Daoy (cell line): ENCODE results near the gene RAB9A. TPM values are rescaled to one million over a fixed set of nuclear protein-coding genes. Genes with fewer than 3 reads are reported as not detected.
"Not testable (repeated sequence)": the region's sequence is repeated elsewhere in the genome, so short reads cannot be mapped to it uniquely, and the experiment has no call there.

Source experiments
- DNase-seq: peaks from one replicate; pipeline ENCODE4 v3.0.0-alpha.2; 2015; ENCODE audit warnings: low read depth
- total RNA-seq: library from RNA; depleted of rRNA; stranded (reverse); fragments of >200 nt; shearing (Covaris generic); gene quantifications from 2 replicates; pipeline ENCODE4 v1.2.3, GENCODE V29; 2014; rRNA removed

The RAB9A gene, protein sequence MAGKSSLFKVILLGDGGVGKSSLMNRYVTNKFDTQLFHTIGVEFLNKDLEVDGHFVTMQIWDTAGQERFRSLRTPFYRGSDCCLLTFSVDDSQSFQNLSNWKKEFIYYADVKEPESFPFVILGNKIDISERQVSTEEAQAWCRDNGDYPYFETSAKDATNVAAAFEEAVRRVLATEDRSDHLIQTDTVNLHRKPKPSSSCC
- total RNA-seq, result 13.5 and 23.2 TPM in 2 replicates

DNA sequence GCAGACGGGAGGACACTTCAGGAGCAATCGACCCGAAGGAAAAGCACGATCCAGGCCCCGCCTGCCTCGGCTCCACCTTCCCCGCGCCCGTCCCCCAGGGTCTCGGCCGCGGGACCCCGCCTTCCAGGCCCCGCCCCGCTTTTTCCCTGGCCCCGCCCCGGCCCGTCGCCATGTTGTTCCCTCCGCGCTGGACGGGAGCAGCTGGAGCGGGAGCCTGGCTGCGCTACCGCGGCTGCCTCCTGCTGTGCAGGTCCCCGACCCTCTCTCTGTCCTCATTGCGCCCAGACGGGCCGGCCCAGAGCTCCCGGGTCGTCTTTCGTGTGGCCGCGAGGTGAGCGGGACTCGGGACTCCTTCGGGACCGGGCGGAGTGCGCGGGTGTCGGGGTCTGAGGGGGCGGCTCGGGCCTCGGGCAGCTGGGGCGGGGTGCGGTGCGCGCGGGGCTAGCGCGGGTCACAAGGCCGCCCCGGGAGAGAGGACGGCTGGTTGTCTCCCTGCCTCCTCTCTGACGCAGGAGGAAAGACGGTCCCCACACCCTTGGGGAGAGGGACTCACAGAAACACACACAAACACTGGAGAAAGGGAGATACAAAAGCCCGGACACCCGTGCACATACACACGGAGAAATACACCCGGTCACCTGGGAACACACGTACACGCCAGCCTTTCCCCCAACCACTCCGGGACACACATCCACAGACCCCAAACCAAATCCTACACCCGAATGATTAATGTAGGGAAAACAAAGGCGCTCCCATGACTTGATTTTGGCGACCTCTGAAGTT, at the start of gene RAB9A:
Gene RAB9A (plus strand): TSS at position 171 of the 783 bp plus-strand sequence. CDS start 19,619 bp downstream, outside the sequence.
- DNase-seq, result peak; percentile 78

DNA sequence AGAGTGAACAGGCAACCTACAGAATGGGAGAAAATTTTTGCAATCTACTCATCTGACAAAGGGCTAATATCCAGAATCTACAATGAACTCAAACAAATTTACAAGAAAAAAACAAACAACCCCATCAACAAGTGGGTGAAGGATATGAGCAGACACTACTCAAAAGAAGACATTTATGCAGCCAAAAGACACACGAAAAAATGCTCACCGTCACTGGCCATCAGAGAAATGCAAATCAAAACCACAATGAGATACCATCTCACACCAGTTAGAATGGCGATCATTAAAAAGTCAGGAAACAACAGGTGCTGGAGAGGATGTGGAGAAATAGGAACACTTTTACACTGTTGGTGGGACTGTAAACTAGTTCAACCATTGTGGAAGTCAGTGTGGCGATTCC, 47.2 kb upstream of the RAB9A start:
- not testable (repeated sequence) for DNase-seq

DNA sequence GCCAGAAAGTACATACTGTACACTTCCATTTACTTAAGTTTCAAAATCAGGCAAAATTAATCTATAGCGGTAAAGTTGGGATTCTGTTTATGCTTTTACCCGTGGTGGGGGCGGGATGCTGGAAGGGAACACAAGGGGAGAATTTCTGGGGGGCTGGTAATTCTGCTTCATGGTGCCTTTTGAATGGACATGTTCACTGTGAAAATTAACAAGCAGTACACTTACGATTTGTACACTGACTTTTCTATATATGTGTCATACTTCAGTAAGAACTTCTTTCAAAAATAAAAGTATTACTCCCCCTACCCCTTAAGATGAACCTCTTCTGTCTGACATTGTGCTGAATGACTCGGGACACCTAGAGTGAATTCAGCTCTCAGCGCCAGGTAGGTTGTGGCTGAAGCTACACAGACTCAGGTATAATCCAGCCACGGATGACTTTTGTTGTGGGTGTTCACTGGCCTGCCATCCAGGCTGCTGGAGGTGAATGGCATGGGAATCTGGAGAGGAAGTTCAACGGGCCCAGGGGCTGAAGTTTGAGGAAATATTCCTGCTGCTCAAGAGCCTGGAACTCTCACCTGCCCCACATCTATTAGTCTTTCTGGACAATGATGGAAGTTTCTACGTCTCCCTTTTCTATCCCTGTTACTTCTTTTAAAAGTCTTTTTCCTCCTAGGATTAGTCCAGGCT, 43.3 kb upstream of the RAB9A start:
- DNase-seq, result no peak

DNA sequence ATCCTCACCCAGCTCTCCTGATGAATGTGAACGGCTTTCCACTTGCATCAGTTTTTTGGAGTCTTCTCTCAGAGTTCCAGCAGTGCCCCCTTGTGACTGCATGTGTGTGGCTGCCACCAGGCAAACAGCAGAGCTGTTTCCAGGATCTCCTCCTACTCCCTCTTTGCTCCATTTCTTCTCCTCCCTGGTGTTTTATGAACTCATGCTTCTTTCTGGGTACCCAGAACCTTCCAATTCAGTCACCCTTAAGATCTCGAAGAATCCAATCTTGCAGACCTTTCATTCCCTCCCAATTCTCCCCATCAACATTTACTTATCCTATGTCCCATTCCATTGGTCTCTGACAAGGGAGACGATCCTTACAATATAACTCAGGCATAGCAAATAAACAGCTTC, 42.8 kb upstream of the RAB9A start:
- peak; percentile 39 for DNase-seq

DNA sequence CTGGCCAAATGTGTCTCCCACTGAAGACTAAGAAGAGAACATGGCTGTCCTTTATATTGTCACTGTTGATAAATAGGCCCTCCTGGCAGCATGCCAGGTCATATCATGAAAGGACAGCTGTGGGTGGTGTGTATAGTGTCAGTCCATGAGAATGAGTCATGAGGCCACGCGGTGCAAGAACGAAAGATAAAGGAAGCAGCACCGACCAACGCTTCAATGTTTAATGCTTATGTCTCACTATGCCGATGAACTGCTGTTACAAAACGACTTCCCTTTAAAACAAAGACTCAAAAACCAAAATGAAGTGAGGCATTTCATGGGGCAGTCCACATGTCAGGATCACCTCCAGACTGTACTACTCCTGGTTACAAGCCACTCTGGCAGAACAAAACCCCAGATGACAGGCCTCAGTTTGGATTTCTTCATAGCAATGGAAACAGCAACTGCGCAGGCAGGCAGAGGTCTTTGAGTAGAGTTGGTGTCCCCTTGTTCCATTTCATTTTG, 41.2 kb upstream of the RAB9A start:
- peak; percentile 59 for DNase-seq

DNA sequence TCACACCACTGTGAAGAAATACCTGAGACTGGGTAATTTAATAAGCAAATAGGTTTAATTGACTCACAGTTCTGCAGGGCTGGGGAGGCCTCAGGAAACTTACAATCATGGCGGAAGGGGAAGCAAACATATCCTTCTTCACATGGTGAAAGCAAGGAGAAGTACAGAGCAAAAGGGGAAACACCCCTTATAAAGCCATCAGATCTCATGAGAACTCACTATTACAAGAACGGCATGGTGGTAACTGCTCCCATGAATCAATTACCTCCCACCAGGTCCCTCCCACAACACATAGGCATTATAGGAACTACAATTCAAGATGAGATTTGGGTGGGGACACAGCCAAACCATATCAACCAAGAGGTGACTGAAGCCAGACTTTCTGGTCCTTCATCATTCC, 40.6 kb upstream of the RAB9A start:
- not testable (repeated sequence) for DNase-seq

DNA sequence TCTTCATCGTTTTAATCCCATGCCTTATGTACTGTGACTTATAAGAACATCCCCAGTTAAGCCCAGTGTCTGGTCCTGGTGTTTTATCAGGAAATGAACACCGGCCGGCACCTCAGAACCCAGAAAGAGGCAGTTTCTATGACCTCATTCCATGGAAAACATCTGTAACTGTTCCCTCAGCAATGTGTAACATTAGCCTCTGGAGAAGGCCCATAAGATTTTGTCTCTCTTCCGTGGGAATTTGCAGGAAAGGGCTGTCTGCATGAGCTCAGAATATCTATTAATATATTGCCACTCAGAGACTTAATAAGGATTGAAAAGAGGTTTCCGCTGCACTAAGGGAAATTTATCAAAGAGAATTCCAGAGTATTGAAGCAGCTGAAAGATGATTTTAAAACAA, 39.1 kb upstream of the RAB9A start:
- DNase-seq, result no peak

DNA sequence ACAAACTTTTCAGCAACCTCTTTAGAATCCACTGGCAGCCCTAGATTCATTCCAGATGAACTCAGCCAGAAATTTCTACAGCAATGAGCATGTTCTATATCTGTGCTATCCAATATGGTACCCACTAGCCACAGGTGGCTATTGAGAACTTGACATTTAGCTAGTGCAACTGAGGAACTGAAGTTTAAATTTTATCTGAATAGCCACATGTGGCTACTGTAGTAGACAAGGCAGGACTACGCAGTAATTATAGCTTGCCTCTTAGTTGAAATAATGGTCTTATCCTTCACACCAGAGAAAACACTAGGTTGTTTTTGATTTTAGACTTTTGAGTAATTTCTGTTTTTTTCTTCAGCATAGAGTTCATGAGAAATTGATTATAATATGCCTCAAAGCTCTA, 38.6 kb upstream of the RAB9A start:
- DNase-seq, result no peak

DNA sequence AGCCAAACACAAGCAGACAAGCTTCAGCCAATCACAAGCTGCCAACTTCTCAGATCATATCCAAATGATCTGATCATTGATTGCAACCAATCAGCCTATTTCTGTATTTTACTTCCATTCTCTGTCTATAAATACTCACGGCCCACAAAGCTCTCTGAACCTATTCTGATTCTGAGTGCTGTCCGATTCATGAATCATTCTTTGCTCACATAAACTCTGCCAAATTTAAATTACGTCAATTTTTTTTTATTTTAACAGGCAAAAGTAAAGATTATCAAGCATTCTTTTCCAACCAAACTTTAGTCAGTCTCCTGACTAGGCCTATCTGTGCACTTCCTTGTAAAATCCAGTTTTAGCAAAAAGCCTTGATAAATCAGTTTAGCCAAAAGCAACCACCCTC, 37.8 kb upstream of the RAB9A start:
- DNase-seq, result no peak

DNA sequence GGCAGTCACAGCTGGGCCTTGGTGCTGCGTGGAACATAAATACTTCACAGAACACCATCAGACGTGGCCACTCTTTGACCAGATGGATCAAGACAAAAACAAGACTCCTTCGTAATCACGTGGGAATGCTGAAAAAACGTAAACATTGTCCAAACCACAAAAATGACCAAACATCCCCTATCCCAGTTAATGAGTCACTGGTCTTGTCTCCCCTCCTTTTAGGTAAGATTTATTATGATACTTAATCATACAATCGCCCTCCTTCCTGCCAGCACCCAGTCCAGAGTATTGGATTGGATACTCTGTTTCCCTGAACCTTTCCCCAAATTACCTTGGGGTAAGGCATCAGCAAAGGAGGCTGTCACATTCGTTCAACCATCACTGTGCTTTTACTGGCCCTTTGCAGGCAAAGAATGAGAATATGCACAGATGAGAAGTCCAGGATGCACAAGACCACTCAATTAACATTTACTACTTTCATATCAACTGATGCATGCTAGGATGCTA, 36.6 kb upstream of the RAB9A start:
- DNase-seq, result peak; percentile 70

DNA sequence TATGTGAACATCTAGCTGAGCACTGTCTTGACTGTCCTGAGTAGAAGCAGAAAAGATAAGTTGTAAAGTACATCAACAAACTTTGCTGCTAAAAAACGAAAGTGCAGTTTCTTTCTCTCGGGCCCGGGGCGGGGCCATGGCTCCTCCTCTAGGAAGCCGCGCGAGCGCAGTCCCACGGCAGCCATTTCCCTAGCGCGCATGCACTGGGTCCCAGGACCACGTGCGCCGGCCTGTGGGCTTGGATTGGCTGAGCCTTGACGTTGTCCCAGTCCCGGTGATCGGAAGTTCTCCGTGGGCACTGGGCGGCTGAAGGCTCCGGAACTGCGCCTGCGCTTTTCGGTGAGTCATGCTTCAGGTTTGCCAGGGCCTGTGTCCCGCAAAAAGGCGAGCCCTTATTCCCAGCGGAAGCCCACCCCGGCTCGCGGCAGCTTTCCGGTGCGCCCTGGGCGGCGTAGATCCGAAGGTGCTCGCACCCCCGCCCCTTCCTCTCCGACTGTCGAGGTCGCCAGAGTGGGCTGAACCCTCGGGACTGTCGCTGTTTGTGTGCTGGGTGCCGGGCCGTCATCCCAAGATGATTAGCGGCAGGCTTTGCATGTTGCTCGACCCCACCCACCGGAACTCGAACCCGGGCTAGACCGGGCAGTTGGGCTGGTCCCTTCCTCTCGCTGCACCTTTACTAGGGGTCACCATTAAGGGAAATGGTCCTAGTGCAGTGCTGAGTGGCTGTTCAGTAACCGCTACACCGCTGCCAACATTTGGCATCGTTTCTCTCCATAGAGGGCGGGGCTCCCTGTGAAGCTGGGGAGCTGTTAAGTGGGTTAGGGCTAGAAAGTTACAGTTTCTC, 35.9 kb upstream of the RAB9A start, which contains the start of gene TCEANC:
Gene TCEANC (plus strand): TSS at position 292 of the 844 bp plus-strand sequence. CDS start 9,368 bp downstream, outside the sequence.
- peak; percentile 97 for DNase-seq

DNA sequence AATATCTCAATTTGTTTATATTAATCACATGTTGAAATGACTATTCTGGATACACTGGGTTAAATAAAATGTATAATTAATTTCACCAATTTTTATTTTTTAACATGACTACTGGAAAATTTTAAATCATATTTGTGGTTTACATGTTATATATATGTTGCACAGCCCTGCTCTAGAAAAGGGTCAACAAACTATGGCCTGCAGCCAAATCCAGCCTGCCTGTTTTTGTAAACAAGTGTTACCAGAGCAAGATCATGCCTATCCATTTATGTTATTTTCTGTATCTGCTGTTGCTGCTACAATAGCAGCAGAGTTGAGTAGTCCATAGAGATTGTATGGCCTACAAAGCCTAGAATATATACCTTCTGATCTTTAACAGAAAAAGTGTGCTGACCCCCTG, 34.8 kb upstream of the RAB9A start:
- DNase-seq, result no peak

DNA sequence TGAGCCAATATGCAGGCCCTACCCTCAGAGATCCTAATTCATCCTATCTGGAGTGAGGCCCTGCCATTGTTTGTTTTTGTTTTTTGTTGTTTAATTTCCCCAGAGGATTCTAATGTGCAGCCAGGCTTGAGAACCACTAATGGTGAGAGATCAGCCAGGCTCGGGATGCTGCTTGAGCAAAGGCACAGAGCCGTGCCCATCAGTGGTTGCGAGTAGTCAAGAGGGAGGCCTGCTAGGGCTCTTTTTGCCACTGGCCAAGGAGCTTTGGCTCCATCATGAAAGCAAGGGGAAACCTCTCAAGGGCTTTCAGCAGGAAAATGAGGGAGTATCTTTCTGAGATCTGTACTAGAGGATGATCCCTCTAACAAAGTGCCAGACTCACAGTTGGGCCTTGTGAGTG, 33.3 kb upstream of the RAB9A start:
- no peak for DNase-seq

DNA sequence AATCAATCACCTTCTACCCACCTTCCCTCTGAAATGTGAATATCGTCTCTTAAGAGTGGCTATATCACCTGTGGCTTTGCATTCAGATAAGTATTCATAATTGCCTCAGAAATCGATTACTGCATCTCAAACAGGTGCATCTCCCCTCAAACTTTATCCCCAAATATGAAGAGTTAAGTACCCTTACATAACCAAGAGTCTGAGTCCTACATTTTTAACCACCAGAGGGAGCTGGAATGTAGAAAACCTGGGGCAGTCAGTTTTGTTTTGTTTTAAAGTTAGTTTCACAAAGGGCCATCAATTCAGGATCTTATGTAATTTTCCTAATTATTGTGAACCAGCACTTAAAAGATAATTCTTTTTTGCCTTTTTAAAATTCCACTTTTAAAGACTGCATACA, 30.3 kb upstream of the RAB9A start:
- DNase-seq, result peak; percentile 6

DNA sequence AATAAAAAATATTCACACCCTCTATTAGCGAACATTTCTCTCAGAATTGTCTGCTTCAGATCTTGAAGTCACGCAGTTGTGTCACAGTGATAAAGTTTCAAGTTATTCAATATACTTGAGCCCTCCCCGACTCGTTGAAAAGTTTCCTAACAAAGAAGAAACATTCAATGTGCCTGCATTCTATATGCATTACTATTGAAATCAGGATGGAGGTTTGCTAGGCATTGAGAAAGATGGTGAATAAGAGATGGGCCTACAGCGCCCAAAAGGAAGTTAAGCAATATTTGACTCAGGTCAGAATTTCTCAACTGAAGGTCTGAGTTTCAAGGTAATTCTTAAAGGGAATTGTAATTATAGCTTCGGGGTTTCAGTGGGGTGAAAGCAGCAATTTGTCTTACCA, 29.9 kb upstream of the RAB9A start:
- no peak for DNase-seq

DNA sequence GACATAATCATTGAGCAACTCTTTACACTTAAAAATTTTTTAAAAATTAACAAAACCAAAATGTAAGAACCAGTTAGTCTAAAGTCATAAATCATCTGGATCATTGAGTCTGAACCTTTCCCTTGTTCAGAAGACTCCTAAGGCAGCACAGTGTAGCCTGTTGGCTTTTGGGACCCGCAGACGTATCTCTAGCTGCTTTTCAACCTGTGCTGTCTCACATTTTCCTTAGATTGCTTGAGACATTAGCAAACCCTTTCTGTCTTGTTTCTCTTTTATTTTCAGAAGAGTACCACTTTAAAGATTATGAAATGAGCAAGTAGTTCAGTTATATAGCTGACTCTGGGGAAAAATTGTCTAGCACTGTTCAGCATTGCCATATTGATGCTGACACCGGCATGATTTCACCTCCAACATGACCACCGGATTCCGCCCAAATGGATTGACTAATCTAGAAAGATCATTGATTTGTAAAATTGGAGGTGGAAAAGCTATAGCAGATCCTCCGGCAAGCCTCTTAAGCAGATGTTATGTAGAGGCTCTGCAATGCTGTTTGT, 27.1 kb upstream of the RAB9A start:
- DNase-seq, result no peak

DNA sequence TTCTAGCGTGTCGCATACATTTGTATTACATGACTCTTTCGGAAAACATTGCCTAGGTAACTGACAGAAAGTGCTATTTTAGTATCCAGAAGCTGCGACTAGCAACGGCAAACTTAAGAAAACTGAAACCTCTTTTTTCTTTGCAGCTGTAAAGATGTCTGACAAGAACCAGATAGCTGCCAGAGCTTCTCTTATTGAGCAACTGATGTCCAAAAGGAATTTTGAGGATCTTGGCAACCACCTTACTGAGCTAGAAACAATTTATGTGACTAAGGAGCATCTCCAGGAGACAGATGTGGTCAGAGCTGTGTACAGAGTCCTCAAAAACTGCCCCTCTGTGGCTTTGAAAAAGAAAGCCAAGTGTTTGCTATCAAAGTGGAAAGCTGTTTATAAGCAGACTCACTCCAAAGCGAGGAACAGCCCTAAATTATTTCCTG, 26.6 kb upstream of the RAB9A start:
- DNase-seq, result no peak

DNA sequence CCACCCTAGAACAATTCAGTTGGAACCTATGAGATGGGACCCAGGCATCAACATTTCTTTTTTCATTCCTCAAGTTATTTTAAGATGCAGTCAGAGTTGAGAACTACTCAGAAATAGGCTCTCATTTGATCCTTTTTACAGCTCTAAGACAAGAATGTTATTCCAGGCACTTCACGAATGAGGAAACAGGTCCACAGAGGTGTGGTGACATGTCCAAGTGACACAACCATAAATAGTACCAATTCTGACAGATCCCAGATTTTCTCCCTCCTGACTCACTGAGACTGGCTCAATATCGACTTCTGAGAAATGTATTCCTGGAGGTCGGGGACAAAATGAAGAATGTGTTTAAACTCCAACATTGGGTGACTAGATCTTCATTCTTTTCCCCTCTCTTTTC, 24.9 kb upstream of the RAB9A start:
- no peak for DNase-seq

DNA sequence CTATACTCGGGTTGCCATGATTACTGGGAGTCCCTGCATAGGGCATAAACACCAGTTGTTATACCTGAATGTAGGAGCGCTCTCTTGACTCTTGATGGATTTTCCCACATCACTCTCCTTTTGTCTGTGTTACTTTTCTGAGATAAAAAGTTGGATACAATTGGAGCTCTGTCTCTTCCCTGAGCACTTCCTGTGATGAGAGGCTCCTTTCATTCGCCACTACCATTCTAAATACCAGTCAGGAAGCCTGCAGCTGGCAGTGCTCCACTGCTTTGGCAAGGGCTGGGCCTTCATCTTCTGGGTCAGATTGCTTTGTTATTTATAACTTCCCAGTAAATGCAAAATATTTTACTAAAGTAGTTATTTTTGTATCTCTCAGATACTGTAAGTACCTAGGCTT, 22.1 kb upstream of the RAB9A start:
- no peak for DNase-seq

DNA sequence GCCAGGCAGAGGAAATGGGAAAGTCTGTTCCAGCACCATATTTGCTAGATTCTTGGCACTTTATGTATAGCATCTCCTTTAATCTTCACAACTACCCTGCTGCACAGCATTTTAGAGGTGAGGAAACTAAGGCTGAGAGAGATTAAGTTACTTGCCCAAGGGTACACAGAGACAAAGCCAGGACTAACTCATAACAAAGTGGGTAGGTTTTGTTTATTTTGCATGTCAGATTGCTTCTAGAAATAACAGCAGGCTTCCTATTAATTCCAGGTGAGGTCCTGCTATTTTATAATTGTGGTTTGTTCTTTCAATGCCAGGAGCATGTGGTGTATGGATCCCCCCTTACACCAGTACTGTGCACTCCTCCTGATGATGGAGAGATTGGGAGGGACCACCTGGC, 21.0 kb upstream of the RAB9A start:
- no peak for DNase-seq

DNA sequence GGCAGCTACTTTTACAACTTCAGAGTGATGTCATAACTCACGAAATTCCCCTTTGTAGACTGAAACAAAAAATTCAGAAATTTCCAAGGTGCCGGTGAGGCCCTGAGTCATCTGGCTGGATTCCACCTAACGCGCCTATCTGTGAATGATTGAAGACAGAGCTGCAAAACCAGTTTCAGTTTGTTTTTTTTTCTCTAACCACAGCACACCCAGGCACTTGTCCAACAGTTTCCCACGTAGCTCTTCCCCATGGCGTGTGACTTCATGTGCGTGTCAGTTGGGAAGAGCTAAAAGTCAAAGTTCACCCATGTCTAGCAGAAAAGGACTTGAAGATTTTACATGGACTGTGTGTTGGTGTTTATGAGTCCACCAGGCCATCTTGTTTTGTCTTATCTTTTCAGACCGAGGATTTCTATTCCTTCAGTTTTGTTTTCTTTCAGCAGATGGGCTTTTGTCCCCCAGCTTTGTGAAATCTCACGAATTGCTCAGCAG, 19.6 kb upstream of the RAB9A start:
- peak; percentile 87 for DNase-seq
